Hepatocyte (in vitro differentiated cells): ENCODE results near the gene GRID1.

ENCODE experiments used
- EZH2 ChIP-seq: fragments of 200-600 bp; sonication (generic); IDR thresholded peaks from 2 replicates; pipeline ENCODE4 v1.6.1; 2016; ENCODE audit warnings: antibody characterized with exemption, mild to moderate bottlenecking, borderline replicate concordance
- EZH2phosphoT487 ChIP-seq: fragments of 200-600 bp; sonication (generic); IDR thresholded peaks from one replicate; pipeline ENCODE4 v1.6.1; 2018; ENCODE audit warnings: antibody characterized with exemption, mild to moderate bottlenecking, low read depth, moderate library complexity; ENCODE audit not compliant: unreplicated experiment, severe bottlenecking
- TF ChIP-seq, protein P1 (sequence below): fragments of 200-600 bp; sonication (generic); IDR thresholded peaks from 2 replicates; pipeline ENCODE4 v1.5.1; 2016; ENCODE audit warnings: antibody characterized with exemption, mild to moderate bottlenecking; ENCODE audit not compliant: poor library complexity

- TF ChIP-seq, protein P1, sequence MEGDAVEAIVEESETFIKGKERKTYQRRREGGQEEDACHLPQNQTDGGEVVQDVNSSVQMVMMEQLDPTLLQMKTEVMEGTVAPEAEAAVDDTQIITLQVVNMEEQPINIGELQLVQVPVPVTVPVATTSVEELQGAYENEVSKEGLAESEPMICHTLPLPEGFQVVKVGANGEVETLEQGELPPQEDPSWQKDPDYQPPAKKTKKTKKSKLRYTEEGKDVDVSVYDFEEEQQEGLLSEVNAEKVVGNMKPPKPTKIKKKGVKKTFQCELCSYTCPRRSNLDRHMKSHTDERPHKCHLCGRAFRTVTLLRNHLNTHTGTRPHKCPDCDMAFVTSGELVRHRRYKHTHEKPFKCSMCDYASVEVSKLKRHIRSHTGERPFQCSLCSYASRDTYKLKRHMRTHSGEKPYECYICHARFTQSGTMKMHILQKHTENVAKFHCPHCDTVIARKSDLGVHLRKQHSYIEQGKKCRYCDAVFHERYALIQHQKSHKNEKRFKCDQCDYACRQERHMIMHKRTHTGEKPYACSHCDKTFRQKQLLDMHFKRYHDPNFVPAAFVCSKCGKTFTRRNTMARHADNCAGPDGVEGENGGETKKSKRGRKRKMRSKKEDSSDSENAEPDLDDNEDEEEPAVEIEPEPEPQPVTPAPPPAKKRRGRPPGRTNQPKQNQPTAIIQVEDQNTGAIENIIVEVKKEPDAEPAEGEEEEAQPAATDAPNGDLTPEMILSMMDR, result no peak
- TF ChIP-seq EZH2phosphoT487 (no peak), EZH2 (no peak)
These were observed 331.9 kb downstream of the GRID1 start for GRCh38 chr10:86034710-86035109.
